Lower leg skin (tissue), 4 donors: ENCODE data around the gene JMJD1C. TPM values are rescaled to one million over a fixed set of nuclear protein-coding genes. Genes with fewer than 3 reads are reported as not detected.

Experiments used
- DNase-seq, 2 donors: peaks; one replicate each; pipeline ENCODE4 v3.0.0-alpha.2; 2019; ENCODE audit warnings: low spot score in 2 of 2
- H3K4me3 ChIP-seq: fragments of 200-600 bp; sonication (generic); 2 replicates; pipeline ENCODE4 v1.5.1; 2017; ENCODE audit warnings: mild to moderate bottlenecking, low read depth; ENCODE audit not compliant: poor library complexity, severe bottlenecking
- POLR2A ChIP-seq, 2 donors: fragments of 450-650 bp; IDR thresholded peaks; one replicate each; pipeline ENCODE4 v1.6.1; 2016 to 2017; ENCODE audit warnings: antibody characterized with exemption in 2 of 2, mild to moderate bottlenecking in 1 of 2, moderate library complexity in 1 of 2
- whole genome bisulfite sequencing, 2 donors: methylation state at CpG; one replicate each; pipeline ENCODE4 v1.1.5; 2018; 5-methylcytosine and 5-hydroxymethylcytosine counted together
- intact Hi-C: fragments of 100-400 bp; cut with DNase I; formaldehyde crosslinking; loops from one replicate; pipeline ENCODE4 v1.15.0; 2023; ENCODE audit warnings: low total_unique reads
- total RNA-seq, 4 donors: library from RNA; depleted of rRNA; stranded (reverse); fragments of >200 nt; gene quantifications; one replicate each; pipeline ENCODE4 v1.1.0, GENCODE V29; 2016
- TF ChIP-seq, protein P1 (sequence below), 3 donors: fragments of 450-650 bp; IDR thresholded peaks; one replicate each; pipeline ENCODE4 v1.5.1; 2016; ENCODE audit warnings: antibody characterized with exemption in 3 of 3, mild to moderate bottlenecking in 3 of 3, moderate library complexity in 2 of 3

JMJD1C gene
- total RNA-seq, 4 donors from 2014 or later: 82.0 to 92.5 (median 84.9) TPM

- H3K4me3 ChIP-seq: no peak overlapping the region
- no peak for DNase-seq
- TF ChIP-seq, protein P1, sequence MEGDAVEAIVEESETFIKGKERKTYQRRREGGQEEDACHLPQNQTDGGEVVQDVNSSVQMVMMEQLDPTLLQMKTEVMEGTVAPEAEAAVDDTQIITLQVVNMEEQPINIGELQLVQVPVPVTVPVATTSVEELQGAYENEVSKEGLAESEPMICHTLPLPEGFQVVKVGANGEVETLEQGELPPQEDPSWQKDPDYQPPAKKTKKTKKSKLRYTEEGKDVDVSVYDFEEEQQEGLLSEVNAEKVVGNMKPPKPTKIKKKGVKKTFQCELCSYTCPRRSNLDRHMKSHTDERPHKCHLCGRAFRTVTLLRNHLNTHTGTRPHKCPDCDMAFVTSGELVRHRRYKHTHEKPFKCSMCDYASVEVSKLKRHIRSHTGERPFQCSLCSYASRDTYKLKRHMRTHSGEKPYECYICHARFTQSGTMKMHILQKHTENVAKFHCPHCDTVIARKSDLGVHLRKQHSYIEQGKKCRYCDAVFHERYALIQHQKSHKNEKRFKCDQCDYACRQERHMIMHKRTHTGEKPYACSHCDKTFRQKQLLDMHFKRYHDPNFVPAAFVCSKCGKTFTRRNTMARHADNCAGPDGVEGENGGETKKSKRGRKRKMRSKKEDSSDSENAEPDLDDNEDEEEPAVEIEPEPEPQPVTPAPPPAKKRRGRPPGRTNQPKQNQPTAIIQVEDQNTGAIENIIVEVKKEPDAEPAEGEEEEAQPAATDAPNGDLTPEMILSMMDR (IDR thresholded peaks at IDR 0.05): no peak
- TF ChIP-seq POLR2A (IDR thresholded peaks at IDR 0.05): no peak
- intact Hi-C loops: no loop called here
- 94 to 98% methylated on average over 4 of the region's 4 CpGs for WGBS, 2 donors
Observed at GRCh38 chr10:63337455-63338251, 128.1 kb downstream of the JMJD1C start.

GRCh38 chr10:63331586-63331985 lies 134.2 kb downstream of the JMJD1C start:
- TF ChIP-seq POLR2A (IDR thresholded peaks at IDR 0.05): no peak
- TF ChIP-seq, protein P1 (IDR thresholded peaks at IDR 0.05): no peak
- DNase-seq: no peak
- intact Hi-C loops: no loop called here
- WGBS, 2 donors: 94 to 98% methylated on average over 5 of the region's 5 CpGs
- no peak overlapping the region for H3K4me3 ChIP-seq

DNA sequence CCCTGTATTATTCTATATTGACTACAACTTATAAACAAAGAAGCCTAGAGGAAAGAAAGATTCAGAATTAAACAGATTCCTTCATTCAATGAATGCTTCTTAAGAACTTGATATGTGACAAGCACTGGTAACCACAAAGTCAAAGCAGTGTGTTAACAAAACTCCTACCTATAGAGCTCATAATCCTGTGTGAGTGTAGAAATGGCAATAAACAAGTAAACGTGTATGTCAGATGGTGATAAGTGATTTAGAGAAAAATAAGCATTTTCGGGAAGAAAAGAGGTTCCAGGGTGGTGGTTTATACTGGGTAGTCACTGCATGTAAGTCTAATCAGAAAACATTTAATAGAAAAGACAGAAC lies 141.3 kb downstream of the JMJD1C start:
- DNase-seq: no peak
- TF ChIP-seq, protein P1 (IDR thresholded peaks at IDR 0.05): no peak
- TF ChIP-seq POLR2A (IDR thresholded peaks at IDR 0.05): no peak
- intact Hi-C loops: no loop called here
- no peak overlapping the region for H3K4me3 ChIP-seq
- 67 to 71% methylated on average over 2 of the region's 2 CpGs for WGBS, 2 donors

- intact Hi-C loops: no loop called here
- no peak for DNase-seq
- TF ChIP-seq, protein P1 (IDR thresholded peaks at IDR 0.05): no peak
- TF ChIP-seq POLR2A (IDR thresholded peaks at IDR 0.05): no peak
- 86 to 95% methylated on average over 6 of the region's 6 CpGs for WGBS, 2 donors
- H3K4me3 ChIP-seq: no peak overlapping the region
Observed at GRCh38 chr10:63323701-63324494, 141.9 kb downstream of the JMJD1C start.

DNA sequence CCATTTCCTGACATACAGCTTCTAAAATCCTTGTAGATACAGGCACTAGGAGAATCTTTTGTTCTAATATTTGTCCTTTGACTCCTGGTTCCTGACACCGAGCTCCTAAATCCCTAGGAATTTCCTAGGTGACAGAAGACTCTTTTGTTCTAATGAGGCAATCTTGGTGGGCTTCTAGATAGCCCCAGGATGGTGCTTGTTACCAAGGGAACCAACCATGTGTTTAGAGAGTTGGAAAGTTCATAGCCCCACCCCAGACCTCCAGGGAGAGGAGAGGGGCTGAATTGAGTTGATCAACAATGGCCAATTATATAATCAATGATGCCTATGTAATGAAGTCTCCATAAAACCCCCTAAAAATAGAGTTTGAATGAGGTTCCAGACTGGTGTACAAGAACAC lies 145.1 kb downstream of the JMJD1C start:
- intact Hi-C loops: no loop called here
- 82 to 87% methylated on average over 1 of the region's 1 CpG for WGBS, 2 donors
- TF ChIP-seq, protein P1 (IDR thresholded peaks at IDR 0.05): no peak
- no peak for TF ChIP-seq POLR2A (IDR thresholded peaks at IDR 0.05)
- DNase-seq: no peak
- no peak overlapping the region for H3K4me3 ChIP-seq
